PFSK-1 (cell line): Measurements from ENCODE around the gene FUCA1.

Experiments used
- FOXP2 ChIP-seq: optimal IDR thresholded peaks from 2 replicates; pipeline ENCODE3; 2011; ENCODE audit warnings: borderline replicate concordance, control low read depth, inconsistent platforms; ENCODE audit not compliant: insufficient read depth; ENCODE audit errors: extremely low read length, extremely low read depth
- POLR2AphosphoS5 ChIP-seq: IDR thresholded peaks from 2 replicates; pipeline ENCODE4 v1.6.1; 2012; ENCODE audit warnings: low read depth, mild to moderate bottlenecking, control low read depth, low read length, moderate library complexity
- REST ChIP-seq, 2 experiments: IDR thresholded peaks; 2 replicates each; pipeline versions ENCODE4 v1.6.1 to v1.8.0; 2011 to 2012; ENCODE audit warnings: low read depth in 2 of 2, low read length in 2 of 2, control low read depth in 1 of 2, inconsistent platforms in 1 of 2, mild to moderate bottlenecking in 1 of 2, moderate library complexity in 1 of 2; ENCODE audit not compliant: insufficient read depth in 1 of 2
- SIN3A ChIP-seq: IDR thresholded peaks from 2 replicates; pipeline ENCODE4 v1.6.1; 2012; ENCODE audit warnings: mild to moderate bottlenecking, low read length, moderate library complexity, borderline replicate concordance; ENCODE audit not compliant: insufficient read depth
- TAF1 ChIP-seq: IDR thresholded peaks from 2 replicates; pipeline ENCODE4 v1.6.1; 2012; ENCODE audit warnings: low read length, control low read depth, borderline replicate concordance; ENCODE audit not compliant: insufficient read depth

FUCA1 gene

GRCh38 chr1:23869051-23869450 is 961 bp upstream of the FUCA1 start:
- TF ChIP-seq REST (IDR thresholded peaks at IDR 0.05; ENCODE audit: insufficient read depth in 1 of 2, low read depth in 2 of 2, low read length in 2 of 2): no peak
- TF ChIP-seq POLR2AphosphoS5: no peak
- TF ChIP-seq SIN3A: no peak
- no peak for TF ChIP-seq TAF1
- TF ChIP-seq FOXP2: no peak

- TF ChIP-seq REST (IDR thresholded peaks at IDR 0.05; ENCODE audit: insufficient read depth in 1 of 2, low read depth in 2 of 2, low read length in 2 of 2): no peak
- TF ChIP-seq POLR2AphosphoS5: 0 out of 2 replicates have a peak, but pooled peaks have one; percentile 25
Observed at GRCh38 chr1:23868557-23869016, 497 bp upstream of the FUCA1 start.

- TF ChIP-seq SIN3A (no peak), POLR2AphosphoS5 (no peak), TAF1 (no peak), REST (IDR thresholded peaks at IDR 0.05; ENCODE audit: insufficient read depth in 1 of 2, low read depth in 2 of 2, low read length in 2 of 2) (no peak), FOXP2 (no peak)
Observed at GRCh38 chr1:23867542-23867894, 572 bp downstream of the FUCA1 start.

- no peak for TF ChIP-seq REST (IDR thresholded peaks at IDR 0.05; ENCODE audit: insufficient read depth in 1 of 2, low read depth in 2 of 2, low read length in 2 of 2)
- no peak for TF ChIP-seq FOXP2
- TF ChIP-seq SIN3A: peak; percentile 23; the same call in 1 of the 2 replicates
- TF ChIP-seq POLR2AphosphoS5: no peak
Observed at GRCh38 chr1:23865543-23865930, 2.6 kb downstream of the FUCA1 start.

GRCh38 chr1:23864801-23865542 is 3.1 kb downstream of the FUCA1 start:
- TF ChIP-seq FOXP2: no peak
- TF ChIP-seq TAF1: no peak
- no peak for TF ChIP-seq SIN3A
- TF ChIP-seq POLR2AphosphoS5: no peak
- no peak for TF ChIP-seq REST (IDR thresholded peaks at IDR 0.05; ENCODE audit: insufficient read depth in 1 of 2, low read depth in 2 of 2, low read length in 2 of 2)
